Measurements from ENCODE around the gene BBS5.
A peak's percentile ranks its signal among the peaks of the same experiment; 100 is the strongest.

BBS5 gene

GRCh38 chr2:169476459-169476858, 2.8 kb upstream of the BBS5 start:
- no peak overlapping the region for H3K4me2 ChIP-seq (ENCODE audit: low read depth, low read length, poor library complexity, severe bottlenecking)
- H3K9me3 ChIP-seq (ENCODE audit: insufficient read depth, low read length), result no peaks in the 10 kb centered on the region
- H3K9ac ChIP-seq (ENCODE audit: low read length), result no peak overlapping the region
- no peak for TF ChIP-seq EZH2phosphoT487 (conservative IDR thresholded peaks at IDR 0.05; ENCODE audit: low read length)
- TF ChIP-seq CTCF (IDR thresholded peaks at IDR 0.05; ENCODE audit: insufficient read depth, low read length, poor library complexity, severe bottlenecking), result no peak
- H4K20me1 ChIP-seq (ENCODE audit: low read depth, low read length), result no peaks in the 10 kb centered on the region
- H3K79me2 ChIP-seq (ENCODE audit: insufficient read depth, low read length), result no peaks in the 10 kb centered on the region
- no peaks in the 10 kb centered on the region for H3K27me3 ChIP-seq (ENCODE audit: low read length)
- no peak overlapping the region for H3K4me3 ChIP-seq (ENCODE audit: insufficient read depth, low read length, poor library complexity, severe bottlenecking)
- no peaks in the 10 kb centered on the region for H3K36me3 ChIP-seq (ENCODE audit: low read length)
- H3K9me2 ChIP-seq (replicated peaks; ENCODE audit: insufficient read depth, low read length), result no peaks in the 10 kb centered on the region
- H2AFZ ChIP-seq (ENCODE audit: low read depth, low read length, severe bottlenecking), result no peak overlapping the region
- H3F3A ChIP-seq (ENCODE audit: insufficient read depth), result no peaks in the 10 kb centered on the region
- H3K27ac ChIP-seq (ENCODE audit: low read depth, low read length), result no peak overlapping the region

GRCh38 chr2:169478339-169478738, 955 bp upstream of the BBS5 start:
- Histone ChIP-seq H3K9ac (ENCODE audit: low read length) (no peak overlapping the region), H3K79me2 (ENCODE audit: insufficient read depth, low read length) (no peaks in the 10 kb centered on the region), H3K36me3 (ENCODE audit: low read length) (no peaks in the 10 kb centered on the region), H3K4me3 (ENCODE audit: insufficient read depth, low read length, poor library complexity, severe bottlenecking) (no peak overlapping the region), H3F3A (ENCODE audit: insufficient read depth) (no peaks in the 10 kb centered on the region), H3K27me3 (ENCODE audit: low read length) (no peaks in the 10 kb centered on the region), H3K27ac (ENCODE audit: low read depth, low read length) (no peak overlapping the region), H3K9me3 (ENCODE audit: insufficient read depth, low read length) (no peaks in the 10 kb centered on the region), H3K4me2 (ENCODE audit: low read depth, low read length, poor library complexity, severe bottlenecking) (no peak overlapping the region), H2AFZ (ENCODE audit: low read depth, low read length, severe bottlenecking) (peak overlapping the region; percentile 99), H4K20me1 (ENCODE audit: low read depth, low read length) (no peaks in the 10 kb centered on the region), H3K9me2 (replicated peaks; ENCODE audit: insufficient read depth, low read length) (no peaks in the 10 kb centered on the region)
- TF ChIP-seq EZH2phosphoT487 (conservative IDR thresholded peaks at IDR 0.05; ENCODE audit: low read length), result no peak

GRCh38 chr2:169478745-169479256, 493 bp upstream of the BBS5 start:
- peak overlapping the region; percentile 70 for H3K4me3 ChIP-seq (ENCODE audit: insufficient read depth, low read length, poor library complexity, severe bottlenecking)

More at GRCh38 chr2:169478745-169479256, 493 bp upstream of the BBS5 start:
- Histone ChIP-seq H3K36me3 (ENCODE audit: low read length) (no peaks in the 10 kb centered on the region), H3K9ac (ENCODE audit: low read length) (peak overlapping the region; percentile 51), H3F3A (ENCODE audit: insufficient read depth) (no peaks in the 10 kb centered on the region), H3K9me2 (replicated peaks; ENCODE audit: insufficient read depth, low read length) (no peaks in the 10 kb centered on the region), H3K79me2 (ENCODE audit: insufficient read depth, low read length) (no peaks in the 10 kb centered on the region), H4K20me1 (ENCODE audit: low read depth, low read length) (no peaks in the 10 kb centered on the region), H3K9me3 (ENCODE audit: insufficient read depth, low read length) (no peaks in the 10 kb centered on the region), H3K4me2 (ENCODE audit: low read depth, low read length, poor library complexity, severe bottlenecking) (peak overlapping the region; percentile 55), H2AFZ (ENCODE audit: low read depth, low read length, severe bottlenecking) (peak overlapping the region; percentile 99), H3K27me3 (ENCODE audit: low read length) (no peaks in the 10 kb centered on the region), H3K27ac (ENCODE audit: low read depth, low read length) (no peak overlapping the region)
- TF ChIP-seq EZH2phosphoT487 (conservative IDR thresholded peaks at IDR 0.05; ENCODE audit: low read length) (no peak), CTCF (IDR thresholded peaks at IDR 0.05; ENCODE audit: insufficient read depth, low read length, poor library complexity, severe bottlenecking) (no peak)

Measured in SU-DHL-6 (cell line).